Breast epithelium (tissue), 4 donors: ENCODE data around the gene PCSK1. TPM values are rescaled to one million over a fixed set of nuclear protein-coding genes. Genes with fewer than 3 reads are reported as not detected.

Source experiments
- DNase-seq, 2 donors: peaks; one replicate each; pipeline ENCODE4 v3.0.0-alpha.2; 2019; ENCODE audit warnings: low spot score in 2 of 2
- H3K27ac ChIP-seq, 2 donors: fragments of 200-600 bp; sonication (generic) in 1 of 2; one replicate each; pipeline ENCODE4 v1.5.1; 2016 to 2019; ENCODE audit warnings: mild to moderate bottlenecking in 1 of 2
- H3K27me3 ChIP-seq, 2 donors: fragments of 200-600 bp; sonication (generic) in 1 of 2; one replicate each; pipeline versions ENCODE4 v1.5.1 to v1.6.0; 2017 to 2019; ENCODE audit warnings: control low read depth in 1 of 2, mild to moderate bottlenecking in 1 of 2
- H3K36me3 ChIP-seq: fragments of 200-600 bp; one replicate; pipeline ENCODE4 v1.5.1; 2019
- H3K4me1 ChIP-seq, 2 donors: fragments of 200-600 bp; sonication (generic); one replicate each; pipeline ENCODE4 v1.5.1; 2016 to 2019; ENCODE audit warnings: control low read depth in 1 of 2
- H3K4me3 ChIP-seq, 3 donors: fragments of 200-600 bp; sonication (generic); 1 replicate in 2 of 3; 2 replicates in 1 of 3; pipeline ENCODE4 v1.5.1; 2016 to 2019; ENCODE audit warnings: mild to moderate bottlenecking in 3 of 3, moderate library complexity in 2 of 3
- H3K9me3 ChIP-seq, 2 donors: fragments of 200-600 bp; sonication (generic) in 1 of 2; one replicate each; pipeline ENCODE4 v1.5.1; 2016 to 2019; ENCODE audit warnings: control low read depth in 1 of 2
- POLR2A ChIP-seq: fragments of 450-650 bp; IDR thresholded peaks from one replicate; pipeline ENCODE4 v1.6.1; 2016; ENCODE audit warnings: antibody characterized with exemption, mild to moderate bottlenecking, moderate library complexity
- POLR2AphosphoS5 ChIP-seq, 3 donors: sonication (generic); formaldehyde crosslinking; IDR thresholded peaks; one replicate each; pipeline ENCODE4 v1.6.1; 2017; ENCODE audit warnings: antibody characterized with exemption in 3 of 3
- intact Hi-C: fragments of 100-400 bp; cut with DNase I; formaldehyde crosslinking; loops from one replicate; pipeline ENCODE4 v1.15.1; 2023; ENCODE audit warnings: low total_unique reads
- total RNA-seq, 3 donors: library from RNA; depleted of rRNA; stranded (reverse); fragments of >200 nt; gene quantifications; one replicate each; pipeline ENCODE4 v1.1.0, GENCODE V29; 2016
- TF ChIP-seq, protein P1 (sequence below), 3 donors: fragments of 450-650 bp; IDR thresholded peaks; one replicate each; pipeline ENCODE4 v1.5.1; 2016 to 2017; ENCODE audit warnings: antibody characterized with exemption in 3 of 3, mild to moderate bottlenecking in 3 of 3, moderate library complexity in 3 of 3

PCSK1 gene
- total RNA-seq, 3 donors from 2014 or later: 0.59 to 5.6 (median 2.4) TPM

DNA sequence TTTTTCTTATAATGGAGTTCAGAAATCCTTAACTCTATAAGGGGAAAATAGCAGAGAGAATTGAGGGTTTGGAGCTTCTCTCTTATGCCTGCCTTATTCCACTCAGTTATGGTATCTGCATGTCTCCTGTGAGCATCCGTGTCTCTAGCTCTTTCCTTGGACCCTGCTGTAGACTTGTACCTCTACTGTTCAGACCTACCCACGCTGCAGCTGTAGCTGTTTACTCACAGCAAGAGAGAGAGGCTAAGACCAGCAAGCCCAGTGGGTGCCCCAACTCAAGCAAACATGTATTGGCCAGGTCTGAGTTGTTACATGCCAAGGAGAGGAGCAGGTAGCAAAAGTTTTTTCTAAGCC is 7.1 kb upstream of the PCSK1 start:
- no peaks in the 10 kb centered on the region for H3K4me1 ChIP-seq
- DNase-seq: no peak
- H3K27me3 ChIP-seq: no peaks in the 10 kb centered on the region
- no peaks in the 10 kb centered on the region for H3K9me3 ChIP-seq
- intact Hi-C loops: no loop called here
- no peaks in the 10 kb centered on the region for H3K36me3 ChIP-seq
- TF ChIP-seq POLR2AphosphoS5 (IDR thresholded peaks at IDR 0.05) (no peak), POLR2A (no peak)
- TF ChIP-seq, protein P1, sequence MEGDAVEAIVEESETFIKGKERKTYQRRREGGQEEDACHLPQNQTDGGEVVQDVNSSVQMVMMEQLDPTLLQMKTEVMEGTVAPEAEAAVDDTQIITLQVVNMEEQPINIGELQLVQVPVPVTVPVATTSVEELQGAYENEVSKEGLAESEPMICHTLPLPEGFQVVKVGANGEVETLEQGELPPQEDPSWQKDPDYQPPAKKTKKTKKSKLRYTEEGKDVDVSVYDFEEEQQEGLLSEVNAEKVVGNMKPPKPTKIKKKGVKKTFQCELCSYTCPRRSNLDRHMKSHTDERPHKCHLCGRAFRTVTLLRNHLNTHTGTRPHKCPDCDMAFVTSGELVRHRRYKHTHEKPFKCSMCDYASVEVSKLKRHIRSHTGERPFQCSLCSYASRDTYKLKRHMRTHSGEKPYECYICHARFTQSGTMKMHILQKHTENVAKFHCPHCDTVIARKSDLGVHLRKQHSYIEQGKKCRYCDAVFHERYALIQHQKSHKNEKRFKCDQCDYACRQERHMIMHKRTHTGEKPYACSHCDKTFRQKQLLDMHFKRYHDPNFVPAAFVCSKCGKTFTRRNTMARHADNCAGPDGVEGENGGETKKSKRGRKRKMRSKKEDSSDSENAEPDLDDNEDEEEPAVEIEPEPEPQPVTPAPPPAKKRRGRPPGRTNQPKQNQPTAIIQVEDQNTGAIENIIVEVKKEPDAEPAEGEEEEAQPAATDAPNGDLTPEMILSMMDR (IDR thresholded peaks at IDR 0.05): no peak
- H3K4me3 ChIP-seq: no peak overlapping the region
- H3K27ac ChIP-seq: no peak overlapping the region

DNA sequence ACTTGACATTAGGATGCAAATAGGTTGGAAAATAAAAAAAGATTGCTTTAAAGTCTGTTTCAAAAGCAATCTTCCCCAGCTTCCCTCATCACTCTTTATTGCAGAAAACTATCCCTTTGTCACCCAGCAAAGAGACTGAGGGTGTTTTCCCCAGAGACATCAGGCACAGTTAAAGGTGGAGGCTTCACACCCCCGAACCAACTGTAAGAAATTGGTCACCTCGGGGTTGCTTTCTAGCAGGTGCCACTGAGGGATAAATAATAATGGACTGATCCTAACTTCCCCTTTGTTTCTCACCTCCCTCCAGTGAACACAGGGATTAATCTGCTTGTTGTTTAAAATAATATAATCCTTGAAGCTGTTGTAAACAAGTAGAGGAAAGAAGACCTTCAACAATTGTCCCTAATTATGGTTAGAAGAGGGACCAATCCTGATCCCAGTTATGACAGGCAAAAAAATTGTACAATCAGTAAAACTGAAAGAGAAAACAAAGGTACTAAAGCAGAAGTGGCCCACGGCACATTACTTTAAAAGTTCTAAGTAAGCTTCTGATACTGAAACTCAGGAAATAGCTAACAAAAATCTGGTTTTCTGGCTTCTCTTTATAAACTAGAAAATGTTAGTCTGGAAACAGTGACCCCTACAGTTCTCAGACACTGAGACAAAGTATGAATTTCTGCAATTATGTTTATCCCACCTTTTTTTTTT is 6.6 kb upstream of the PCSK1 start:
- no peak overlapping the region for H3K4me3 ChIP-seq
- H3K27me3 ChIP-seq: no peaks in the 10 kb centered on the region
- no peak for TF ChIP-seq POLR2AphosphoS5 (IDR thresholded peaks at IDR 0.05)
- TF ChIP-seq, protein P1 (IDR thresholded peaks at IDR 0.05): no peak
- no peak for TF ChIP-seq POLR2A
- no peaks in the 10 kb centered on the region for H3K36me3 ChIP-seq
- no peak for DNase-seq
- H3K9me3 ChIP-seq: no peaks in the 10 kb centered on the region
- intact Hi-C loops: no loop called here
- no peaks in the 10 kb centered on the region for H3K4me1 ChIP-seq
- no peak overlapping the region for H3K27ac ChIP-seq

DNA sequence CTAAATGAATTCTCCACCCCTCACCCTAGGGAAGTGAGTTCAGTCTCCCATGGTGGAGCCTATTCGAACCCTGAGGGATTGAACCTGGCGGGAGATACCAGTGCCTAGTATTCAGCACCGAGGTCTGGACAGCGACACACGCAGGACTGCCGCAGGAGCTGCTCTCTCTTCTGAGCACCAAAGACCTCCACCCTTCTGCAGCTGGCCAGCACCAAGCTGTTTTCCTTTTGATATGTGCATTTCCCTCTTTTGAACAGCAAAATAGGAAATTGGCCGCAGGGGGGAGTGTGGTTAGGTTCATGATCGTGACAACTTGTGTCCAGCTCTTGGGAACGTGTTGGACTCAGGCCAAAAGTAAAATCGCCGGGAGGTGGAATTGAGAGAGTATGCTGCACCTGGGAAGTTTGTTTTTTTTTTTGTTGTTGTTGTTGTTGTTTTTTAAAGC is 1.2 kb upstream of the PCSK1 start:
- TF ChIP-seq, protein P1 (IDR thresholded peaks at IDR 0.05): no peak
- TF ChIP-seq POLR2A: no peak
- no peak for TF ChIP-seq POLR2AphosphoS5 (IDR thresholded peaks at IDR 0.05)
- intact Hi-C loops: no loop called here
- peak in 1 of 2 donors; percentile 21 for DNase-seq
- no peaks in the 10 kb centered on the region for H3K4me1 ChIP-seq
- H3K4me3 ChIP-seq: no peak overlapping the region
- no peak overlapping the region for H3K27ac ChIP-seq
- H3K27me3 ChIP-seq: peaks cover 0 to 17% of the 10 kb centered on the region in 2 donors
- no peaks in the 10 kb centered on the region for H3K9me3 ChIP-seq
- H3K36me3 ChIP-seq: no peaks in the 10 kb centered on the region

DNA sequence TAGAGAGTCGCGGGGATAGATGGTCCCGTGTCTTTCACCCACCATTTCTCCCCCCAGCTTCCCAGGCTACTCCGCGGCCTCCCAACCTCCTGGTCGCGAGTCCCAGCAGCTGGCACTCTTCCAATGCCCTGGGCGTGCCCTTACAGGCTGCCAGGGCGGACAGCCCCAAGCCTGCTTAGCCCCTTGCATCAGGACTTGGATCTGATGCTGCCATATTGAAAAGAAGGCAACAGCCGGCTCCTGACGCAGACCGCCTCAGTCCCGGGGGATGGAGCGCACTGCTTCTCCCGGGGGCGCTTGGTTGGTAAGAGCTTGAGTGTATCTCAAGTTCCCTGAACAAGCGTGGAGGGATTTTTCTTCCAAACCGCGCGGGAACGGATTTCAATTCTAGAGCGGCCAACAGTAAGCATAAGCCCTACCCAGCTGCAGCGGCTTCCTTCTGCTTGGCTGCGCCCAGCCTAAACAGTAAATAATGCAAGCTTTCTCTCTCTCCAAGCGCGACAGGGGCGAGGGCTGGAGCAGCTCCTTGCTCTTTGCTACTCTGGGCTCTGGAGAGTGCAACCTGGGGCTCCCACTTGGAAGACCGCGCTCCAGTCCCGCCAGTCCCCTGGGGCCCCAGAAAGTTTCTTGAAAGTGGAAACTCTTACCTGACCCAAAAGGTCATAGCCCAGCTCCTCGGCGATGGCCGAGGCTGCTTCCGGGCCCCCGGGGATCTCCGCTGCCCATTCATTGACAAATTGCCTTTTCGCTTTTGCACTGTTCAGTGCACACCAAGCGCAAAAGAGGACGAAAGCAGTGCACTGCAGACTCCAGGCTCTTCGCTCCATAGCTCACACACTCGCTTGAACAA is 607 bp downstream of the PCSK1 start:
- Histone ChIP-seq H3K27ac (no peak overlapping the region), H3K4me1 (no peaks in the 10 kb centered on the region), H3K27me3 (peaks cover 0 to 17% of the 10 kb centered on the region in 2 donors), H3K36me3 (no peaks in the 10 kb centered on the region), H3K9me3 (no peaks in the 10 kb centered on the region), H3K4me3 (peak overlapping the region; percentile 21 to 49 (median 23))
- DNase-seq: no peak
- TF ChIP-seq POLR2AphosphoS5 (IDR thresholded peaks at IDR 0.05): no peak
- no peak for TF ChIP-seq POLR2A
- TF ChIP-seq, protein P1 (IDR thresholded peaks at IDR 0.05): no peak
- intact Hi-C loops: no loop called here
